ENCODE results near the gene HBG2. TPM values are rescaled to one million over a fixed set of nuclear protein-coding genes. Genes with fewer than 3 reads are reported as not detected.

Gene HBG2
- total and polyA plus RNA-seq, 2 of the 4 experiments (the other 2 are of a cell fraction) = 0.54 TPM; not detected in 1

DNA sequence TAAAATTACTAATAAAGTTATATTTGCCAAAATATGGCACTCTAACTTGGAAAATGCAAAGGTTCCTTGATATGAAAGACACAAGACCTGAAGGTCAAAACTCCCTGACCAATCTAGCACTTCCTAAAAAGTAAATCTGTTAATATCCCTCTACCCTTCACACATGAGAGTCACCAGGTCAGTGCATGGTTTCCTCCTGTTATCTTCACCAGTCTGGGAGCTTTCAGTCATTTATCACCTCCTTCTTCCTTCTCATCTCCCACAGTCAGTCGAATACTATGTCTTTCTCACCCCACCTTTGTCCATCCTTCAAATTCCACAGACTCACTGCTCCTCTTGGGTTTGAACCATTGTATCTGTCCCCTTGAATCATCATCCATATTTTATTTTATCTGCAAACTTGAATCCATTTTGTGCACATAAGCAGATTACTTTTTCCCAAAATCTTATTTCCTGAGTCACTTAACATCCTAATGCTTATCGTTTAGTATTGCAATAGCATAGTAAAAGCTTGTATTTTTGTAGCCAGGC lies 12.5 kb upstream of the HBG2 start:
- H2BK20ac ChIP-seq (ENCODE audit: low read depth, low read length) = no peak overlapping the region
- no peaks in the 10 kb centered on the region for H3K27me3 ChIP-seq (ENCODE audit: control insufficient read depth, insufficient read depth, low read length)
- H3K36me3 ChIP-seq (ENCODE audit: control insufficient read depth, insufficient read depth, low read length) = no peaks in the 10 kb centered on the region
- CTCF ChIA-PET = no interaction called here
- no peak for ATAC-seq (ENCODE audit: low read depth)
- no peak overlapping the region for H3K4me3 ChIP-seq (ENCODE audit: insufficient read depth, low read depth, low read length)
- WGBS, 2 experiments (ENCODE audit: extremely low coverage in 2 of 2, insufficient read length in 1 of 2) = 40% methylated on average over 1 of the region's 2 CpGs; no CpG with 5 or more reads in 1 of the 2 experiments
- no peak overlapping the region for H2BK5ac ChIP-seq (ENCODE audit: low read depth, low read length, poor library complexity, severe bottlenecking)
- H2BK120ac ChIP-seq (ENCODE audit: low read depth, low read length) = no peak overlapping the region
- no peak overlapping the region for H3K18ac ChIP-seq (ENCODE audit: low read depth, low read length)
- in situ Hi-C loops (cut with MboI; ENCODE audit: low sequenced_read_pairs) (no loop called here), dilution Hi-C loops (cut with HindIII; ENCODE audit: low sequenced_read_pairs, unreplicated experiment) (no loop called here), intact Hi-C loops (cut with micrococcal nuclease) (no loop called here)
- POLR2A ChIA-PET (ENCODE audit: unreplicated experiment) = no interaction called here
- no peak overlapping the region for H4K5ac ChIP-seq (ENCODE audit: low read depth, low read length)
- no peak overlapping the region for H3K4me2 ChIP-seq (ENCODE audit: low read depth, low read length)
- no peak overlapping the region for H3K56ac ChIP-seq (ENCODE audit: extremely low read depth, insufficient read depth, low read length)
- H3K27ac ChIP-seq (ENCODE audit: insufficient read depth, low read length) = no peak overlapping the region
- H3K9me3 ChIP-seq (ENCODE audit: control insufficient read depth, insufficient read depth, low read length) = no peaks in the 10 kb centered on the region
- H2AFZ ChIP-seq (replicated peaks; ENCODE audit: low read length, poor library complexity) = no peak overlapping the region
- peak overlapping the region; percentile 63; the same call in 1 of the 2 replicates for H3K14ac ChIP-seq (replicated peaks; ENCODE audit: low read depth, low read length)
- H2AK5ac ChIP-seq (ENCODE audit: low read depth, low read length) = no peak overlapping the region
- no TSS peak for BruUV-seq (replicated peaks)
- H2AK9ac ChIP-seq (replicated peaks; ENCODE audit: low read depth, low read length, poor library complexity) = no peak overlapping the region
- H4K20me1 ChIP-seq (ENCODE audit: insufficient read depth, low read length) = no peaks in the 10 kb centered on the region
- H3K9me1 ChIP-seq (ENCODE audit: insufficient read depth, low read length) = no peaks in the 10 kb centered on the region
- H3K9ac ChIP-seq (ENCODE audit: low read depth, low read length) = no peak overlapping the region
- H3K79me1 ChIP-seq (ENCODE audit: low read depth in 1 of 2, low read length in 2 of 2) = no peaks in the 10 kb centered on the region
- no peak overlapping the region for H2BK15ac ChIP-seq (ENCODE audit: low read depth, low read length)
- H3K23ac ChIP-seq (ENCODE audit: low read depth, low read length) = no peak overlapping the region
- no peaks in the 10 kb centered on the region; the same call in 1 of the 2 replicates for H3K4me1 ChIP-seq (ENCODE audit: control insufficient read depth, insufficient read depth, low read length)
- H4K8ac ChIP-seq (ENCODE audit: low read depth in 2 of 2, low read length in 2 of 2) = no peak overlapping the region
- TF ChIP-seq MXI1 (IDR thresholded peaks at IDR 0.05; ENCODE audit: borderline replicate concordance, low read depth, low read length) (no peak), SMC3 (IDR thresholded peaks at IDR 0.05; ENCODE audit: low read depth, low read length) (no peak), BHLHE40 (IDR thresholded peaks at IDR 0.05; ENCODE audit: low read depth, low read length) (no peak), MAFK (IDR thresholded peaks at IDR 0.05; ENCODE audit: low read depth, low read length) (no peak), FOS (IDR thresholded peaks at IDR 0.05; ENCODE audit: low read depth, low read length) (no peak), NFE2L2 (IDR thresholded peaks at IDR 0.05; ENCODE audit: low read depth, low read length) (no peak), CEBPB (IDR thresholded peaks at IDR 0.05; ENCODE audit: low read depth, low read length) (no peak), POLR2A (IDR thresholded peaks at IDR 0.05; ENCODE audit: low read depth, low read length) (no peak), RFX5 (IDR thresholded peaks at IDR 0.05; ENCODE audit: low read depth, low read length) (no peak), CTCF (conservative IDR thresholded peaks at IDR 0.05; ENCODE audit: low read depth, low read length) (no peak), CHD1 (IDR thresholded peaks at IDR 0.05; ENCODE audit: low read depth, low read length) (no peak), RAD21 (IDR thresholded peaks at IDR 0.05; ENCODE audit: low read length) (no peak), MAZ (IDR thresholded peaks at IDR 0.05; ENCODE audit: borderline replicate concordance, low read depth, low read length) (no peak), RCOR1 (IDR thresholded peaks at IDR 0.05; ENCODE audit: insufficient replicate concordance, low read length) (no peak)
- TF ChIP-seq, protein P1, sequence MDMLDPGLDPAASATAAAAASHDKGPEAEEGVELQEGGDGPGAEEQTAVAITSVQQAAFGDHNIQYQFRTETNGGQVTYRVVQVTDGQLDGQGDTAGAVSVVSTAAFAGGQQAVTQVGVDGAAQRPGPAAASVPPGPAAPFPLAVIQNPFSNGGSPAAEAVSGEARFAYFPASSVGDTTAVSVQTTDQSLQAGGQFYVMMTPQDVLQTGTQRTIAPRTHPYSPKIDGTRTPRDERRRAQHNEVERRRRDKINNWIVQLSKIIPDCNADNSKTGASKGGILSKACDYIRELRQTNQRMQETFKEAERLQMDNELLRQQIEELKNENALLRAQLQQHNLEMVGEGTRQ (IDR thresholded peaks at IDR 0.05; ENCODE audit: low read depth, low read length) = no peak
- TF ChIP-seq, protein P2, sequence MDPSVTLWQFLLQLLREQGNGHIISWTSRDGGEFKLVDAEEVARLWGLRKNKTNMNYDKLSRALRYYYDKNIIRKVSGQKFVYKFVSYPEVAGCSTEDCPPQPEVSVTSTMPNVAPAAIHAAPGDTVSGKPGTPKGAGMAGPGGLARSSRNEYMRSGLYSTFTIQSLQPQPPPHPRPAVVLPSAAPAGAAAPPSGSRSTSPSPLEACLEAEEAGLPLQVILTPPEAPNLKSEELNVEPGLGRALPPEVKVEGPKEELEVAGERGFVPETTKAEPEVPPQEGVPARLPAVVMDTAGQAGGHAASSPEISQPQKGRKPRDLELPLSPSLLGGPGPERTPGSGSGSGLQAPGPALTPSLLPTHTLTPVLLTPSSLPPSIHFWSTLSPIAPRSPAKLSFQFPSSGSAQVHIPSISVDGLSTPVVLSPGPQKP (IDR thresholded peaks at IDR 0.05; ENCODE audit: borderline replicate concordance, low read depth, low read length) = no peak
- H4K91ac ChIP-seq (ENCODE audit: insufficient read depth, low read depth, low read length) = no peak overlapping the region
- H3K4ac ChIP-seq (ENCODE audit: low read depth, low read length) = no peak overlapping the region
- DNase-seq = no peak

Measured in IMR-90 (cell line).